Stimulated activated CD4-positive, alpha-beta T cell treated with anti-CD3 and anti-CD28 coated beads, Interleukin-1b, Interleukin-23, amount 100 ng/mL, for 48 hours (primary cell): ENCODE results near the gene PNPLA5.
"Not testable (repeated sequence)": the region's sequence is repeated elsewhere in the genome, so short reads cannot be mapped to it uniquely, and the experiment has no call there.

Experiments
- DNase-seq: peaks from one replicate; pipeline ENCODE4 v3.0.0-alpha.2; 2020

Gene PNPLA5

GRCh38 chr22:43880541-43880991 is 11.2 kb downstream of the PNPLA5 start:
- no peak for DNase-seq

GRCh38 chr22:43879901-43880540 is 11.8 kb downstream of the PNPLA5 start:
- DNase-seq, result no peak

GRCh38 chr22:43878831-43879550 is 12.8 kb downstream of the PNPLA5 start:
- no peak for DNase-seq

- no peak for DNase-seq
These were observed 13.6 kb downstream of the PNPLA5 start for GRCh38 chr22:43878079-43878795.

- DNase-seq, result no peak
These were observed 14.8 kb downstream of the PNPLA5 start for GRCh38 chr22:43876866-43877509.

- no peak for DNase-seq
These were observed 22.0 kb downstream of the PNPLA5 start for GRCh38 chr22:43869799-43870198.

GRCh38 chr22:43869001-43869400 is 22.8 kb downstream of the PNPLA5 start:
- not testable (repeated sequence) for DNase-seq

- no peak for DNase-seq
These were observed 23.8 kb downstream of the PNPLA5 start for GRCh38 chr22:43867839-43868635.

- DNase-seq, result no peak
These were observed 29.0 kb downstream of the PNPLA5 start for GRCh38 chr22:43862882-43863202.

GRCh38 chr22:43862074-43862881 is 29.5 kb downstream of the PNPLA5 start, which contains the start of gene SULT4A1:
SULT4A1 (minus strand) TSS chr22:43862513; CDS start chr22:43862382, 131 bp downstream.
- no peak for DNase-seq

GRCh38 chr22:43861529-43861928 is 30.3 kb downstream of the PNPLA5 start:
- no peak for DNase-seq

- no peak for DNase-seq
These were observed 31.0 kb downstream of the PNPLA5 start for GRCh38 chr22:43860831-43861230.

- no peak for DNase-seq
These were observed 31.7 kb downstream of the PNPLA5 start for GRCh38 chr22:43860126-43860525.

GRCh38 chr22:43859621-43860020 is 32.2 kb downstream of the PNPLA5 start:
- DNase-seq, result no peak

- no peak for DNase-seq
These were observed 32.6 kb downstream of the PNPLA5 start for GRCh38 chr22:43859176-43859575.

- DNase-seq, result no peak
These were observed 33.5 kb downstream of the PNPLA5 start for GRCh38 chr22:43858156-43858895.

- no peak for DNase-seq
These were observed 34.4 kb downstream of the PNPLA5 start for GRCh38 chr22:43857367-43857766.

- DNase-seq, result no peak
These were observed 36.4 kb downstream of the PNPLA5 start for GRCh38 chr22:43855431-43855830.

GRCh38 chr22:43854786-43855271 is 37.0 kb downstream of the PNPLA5 start:
- no peak for DNase-seq

GRCh38 chr22:43854121-43854785 is 37.6 kb downstream of the PNPLA5 start:
- DNase-seq, result no peak
